ENCODE data around the gene IL17RA.
A peak's percentile ranks its signal among the peaks of the same experiment; 100 is the strongest.

Gene IL17RA

DNA sequence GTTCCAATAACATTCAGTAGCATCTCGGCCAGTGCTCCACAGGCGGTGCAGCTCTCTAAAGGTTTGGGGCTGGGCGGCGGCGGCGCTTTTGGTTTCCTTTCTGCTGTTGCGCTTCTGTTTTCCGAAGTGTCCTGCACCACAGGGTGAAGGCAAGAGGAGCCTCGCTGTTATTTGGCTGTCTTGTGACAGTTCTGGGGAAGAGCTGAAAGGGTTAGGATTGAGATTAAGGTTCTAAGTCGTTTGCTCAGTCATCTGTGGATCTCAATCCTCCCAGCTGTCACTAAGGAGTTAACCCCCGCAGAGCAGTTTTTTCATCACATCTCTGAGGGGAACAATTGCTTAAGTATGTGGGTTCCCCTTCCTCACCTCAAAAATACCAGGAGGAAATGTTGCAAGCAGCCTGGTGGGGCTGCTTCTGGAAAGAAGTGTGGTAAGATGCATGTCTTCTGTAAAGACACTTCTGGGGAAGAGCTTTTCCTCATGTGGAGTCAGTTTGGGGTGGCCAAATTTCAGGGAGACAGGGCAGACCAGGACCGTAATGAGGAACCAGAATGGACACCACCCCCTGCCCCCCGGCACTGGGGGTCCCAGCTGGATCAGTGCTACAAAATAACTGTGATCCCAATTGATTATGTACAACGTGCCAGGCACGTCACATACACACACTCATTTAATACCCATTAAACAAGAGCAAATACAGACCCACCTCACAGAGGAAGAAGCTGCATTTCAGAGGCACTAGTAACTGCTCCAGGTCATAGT lies 22.2 kb downstream of the IL17RA start:
- peak overlapping the region; percentile 85 for H3K27ac Mint-ChIP-seq
- no peaks in the 10 kb centered on the region for H3K27me3 Mint-ChIP-seq
- H3K4me3 Mint-ChIP-seq = peak overlapping the region; percentile 24
- H3K9me3 Mint-ChIP-seq = no peaks in the 10 kb centered on the region
- H3K36me3 Mint-ChIP-seq (ENCODE audit: low read depth) = peaks cover 79% of the 10 kb centered on the region
- peak; percentile 60 for DNase-seq
- H3K4me1 Mint-ChIP-seq (ENCODE audit: low read depth) = peaks cover 43% of the 10 kb centered on the region

GRCh38 chr22:17107547-17107810 lies 22.7 kb downstream of the IL17RA start:
- no peak overlapping the region for H3K27ac Mint-ChIP-seq
- no peak for DNase-seq
- peaks cover 39% of the 10 kb centered on the region for H3K4me1 Mint-ChIP-seq (ENCODE audit: low read depth)
- H3K9me3 Mint-ChIP-seq = no peaks in the 10 kb centered on the region
- H3K27me3 Mint-ChIP-seq = no peaks in the 10 kb centered on the region
- H3K36me3 Mint-ChIP-seq (ENCODE audit: low read depth) = peaks cover 74% of the 10 kb centered on the region
- no peak overlapping the region for H3K4me3 Mint-ChIP-seq

- Mint-ChIP-seq H3K27ac (no peak overlapping the region), H3K4me3 (no peak overlapping the region), H3K4me1 (ENCODE audit: low read depth) (peaks cover 35% of the 10 kb centered on the region), H3K36me3 (ENCODE audit: low read depth) (peaks cover 66% of the 10 kb centered on the region), H3K27me3 (no peaks in the 10 kb centered on the region), H3K9me3 (no peaks in the 10 kb centered on the region)
- DNase-seq = no peak
Observed at GRCh38 chr22:17108256-17109112, 23.7 kb downstream of the IL17RA start.

GRCh38 chr22:17109113-17109865 lies 24.5 kb downstream of the IL17RA start:
- Mint-ChIP-seq H3K4me1 (ENCODE audit: low read depth) (peaks cover 40% of the 10 kb centered on the region), H3K36me3 (ENCODE audit: low read depth) (peaks cover 65% of the 10 kb centered on the region)

DNA sequence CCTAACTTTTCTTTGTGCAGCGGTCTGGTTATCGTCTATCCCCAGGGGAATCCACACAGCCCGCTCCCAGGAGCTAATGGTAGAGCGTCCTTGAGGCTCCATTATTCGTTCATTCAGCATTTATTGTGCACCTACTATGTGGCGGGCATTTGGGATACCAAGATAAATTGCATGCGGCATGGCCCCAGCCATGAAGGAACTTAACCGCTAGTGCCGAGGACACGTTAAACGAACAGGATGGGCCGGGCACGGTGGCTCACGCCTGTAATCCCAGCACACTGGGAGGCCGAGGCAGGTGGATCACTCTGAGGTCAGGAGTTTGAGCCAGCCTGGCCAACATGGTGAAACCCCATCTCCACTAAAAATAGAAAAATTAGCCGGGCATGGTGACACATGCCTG lies 25.2 kb downstream of the IL17RA start:
- H3K9me3 Mint-ChIP-seq = no peaks in the 10 kb centered on the region

More at GRCh38 chr22:17109113-17109865, 24.5 kb downstream of the IL17RA start:
- H3K4me3 Mint-ChIP-seq = no peak overlapping the region
- H3K27ac Mint-ChIP-seq = no peak overlapping the region
- DNase-seq = no peak
- H3K9me3 Mint-ChIP-seq = no peaks in the 10 kb centered on the region
- H3K27me3 Mint-ChIP-seq = no peaks in the 10 kb centered on the region

DNA sequence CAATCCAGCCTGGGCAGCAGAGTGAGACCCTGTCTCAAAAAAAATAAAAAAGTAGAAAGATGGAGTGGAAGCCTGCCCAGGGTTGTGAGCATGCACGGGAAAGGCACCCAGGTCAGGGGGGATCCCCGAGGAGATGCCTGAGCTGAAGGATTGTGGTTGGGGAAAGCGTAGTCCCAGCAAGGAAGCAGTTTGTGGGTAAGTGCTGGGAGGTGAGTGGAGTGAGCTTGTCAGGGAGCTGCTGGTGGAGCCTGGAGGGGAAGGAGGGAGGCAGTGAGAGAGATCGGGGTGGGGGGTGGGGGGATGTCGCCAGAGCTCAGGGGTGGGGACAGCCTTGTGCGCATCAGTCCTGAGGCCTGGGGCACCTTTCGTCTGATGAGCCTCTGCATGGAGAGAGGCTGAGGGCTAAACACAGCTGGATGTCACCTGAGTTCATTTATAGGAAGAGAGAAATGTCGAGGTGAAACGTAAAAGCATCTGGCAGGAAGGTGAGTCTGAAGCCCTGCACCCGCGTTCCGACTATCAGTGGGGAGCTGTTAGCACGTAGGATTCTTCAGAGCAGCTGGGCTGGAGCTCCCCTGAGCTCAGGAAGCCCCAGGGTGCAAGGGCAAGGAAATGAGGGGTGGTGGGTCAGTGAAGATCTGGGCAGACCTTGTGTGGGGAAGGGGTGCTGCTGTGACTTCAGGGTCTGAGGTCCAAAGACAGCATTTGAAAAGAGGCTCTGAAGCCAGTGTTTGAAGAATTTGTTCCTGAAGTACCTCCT lies 26.2 kb downstream of the IL17RA start:
- no peak overlapping the region for H3K4me3 Mint-ChIP-seq
- no peak overlapping the region for H3K27ac Mint-ChIP-seq
- H3K9me3 Mint-ChIP-seq = no peaks in the 10 kb centered on the region

More for the DNA sequence above, 25.2 kb downstream of the IL17RA start:
- no peak for DNase-seq
- no peak overlapping the region for H3K27ac Mint-ChIP-seq
- peaks cover 59% of the 10 kb centered on the region for H3K36me3 Mint-ChIP-seq (ENCODE audit: low read depth)
- H3K4me1 Mint-ChIP-seq (ENCODE audit: low read depth) = peaks cover 41% of the 10 kb centered on the region
- no peak overlapping the region for H3K4me3 Mint-ChIP-seq
- H3K27me3 Mint-ChIP-seq = no peaks in the 10 kb centered on the region

DNA sequence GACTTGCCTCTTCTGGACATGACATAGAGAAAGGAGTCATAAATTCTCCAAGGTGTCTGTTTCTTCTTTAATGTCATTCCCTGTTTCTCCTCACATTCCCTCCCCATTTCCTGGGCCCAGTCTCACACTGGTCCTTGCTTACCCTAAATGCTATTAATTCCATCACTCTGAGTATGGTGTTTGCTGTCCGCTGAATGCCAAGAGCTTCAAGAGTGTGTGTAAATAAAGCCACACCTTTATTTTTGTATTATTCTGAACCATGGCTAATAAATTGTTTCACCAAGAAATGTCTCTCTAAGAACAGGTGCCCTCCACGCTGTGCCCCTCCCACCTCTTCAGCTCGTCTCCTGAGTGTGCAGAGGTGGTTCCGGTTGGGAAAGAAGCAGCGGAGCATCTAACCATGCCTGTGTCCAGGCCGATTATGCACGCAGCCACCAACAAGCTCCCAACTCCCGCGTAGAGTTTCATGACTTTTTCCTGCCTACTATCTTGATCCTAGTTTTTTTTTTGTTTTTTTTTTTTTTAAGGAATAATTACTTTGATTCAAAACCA lies 27.8 kb downstream of the IL17RA start:
- Mint-ChIP-seq H3K27ac (peak overlapping the region; percentile 7), H3K27me3 (no peaks in the 10 kb centered on the region), H3K4me3 (no peak overlapping the region), H3K9me3 (no peaks in the 10 kb centered on the region), H3K4me1 (ENCODE audit: low read depth) (peaks cover 42% of the 10 kb centered on the region), H3K36me3 (ENCODE audit: low read depth) (peaks cover 33% of the 10 kb centered on the region)
- DNase-seq = no peak

More for the DNA sequence above, 26.2 kb downstream of the IL17RA start:
- peaks cover 42% of the 10 kb centered on the region for H3K4me1 Mint-ChIP-seq (ENCODE audit: low read depth)
- no peaks in the 10 kb centered on the region for H3K27me3 Mint-ChIP-seq
- no peak for DNase-seq
- H3K36me3 Mint-ChIP-seq (ENCODE audit: low read depth) = peaks cover 49% of the 10 kb centered on the region

GRCh38 chr22:17113600-17113999 lies 28.8 kb downstream of the IL17RA start:
- no peak for DNase-seq
- H3K4me1 Mint-ChIP-seq (ENCODE audit: low read depth) = peaks cover 50% of the 10 kb centered on the region
- H3K27ac Mint-ChIP-seq = no peak overlapping the region
- H3K27me3 Mint-ChIP-seq = no peaks in the 10 kb centered on the region
- H3K9me3 Mint-ChIP-seq = no peaks in the 10 kb centered on the region
- H3K36me3 Mint-ChIP-seq (ENCODE audit: low read depth) = peaks cover 24% of the 10 kb centered on the region
- H3K4me3 Mint-ChIP-seq = no peak overlapping the region

- no peak overlapping the region for H3K4me3 Mint-ChIP-seq
- no peak for DNase-seq
- peaks cover 56% of the 10 kb centered on the region for H3K4me1 Mint-ChIP-seq (ENCODE audit: low read depth)
- H3K27me3 Mint-ChIP-seq = peaks cover 6% of the 10 kb centered on the region
- no peaks in the 10 kb centered on the region for H3K9me3 Mint-ChIP-seq
- peaks cover 21% of the 10 kb centered on the region for H3K36me3 Mint-ChIP-seq (ENCODE audit: low read depth)
- H3K27ac Mint-ChIP-seq = no peak overlapping the region
Observed at GRCh38 chr22:17114173-17114897, 29.5 kb downstream of the IL17RA start.

GRCh38 chr22:17114898-17115235 lies 30.1 kb downstream of the IL17RA start:
- Mint-ChIP-seq H3K9me3 (no peaks in the 10 kb centered on the region), H3K27me3 (peaks cover 11% of the 10 kb centered on the region), H3K36me3 (ENCODE audit: low read depth) (peaks cover 16% of the 10 kb centered on the region), H3K4me1 (ENCODE audit: low read depth) (peaks cover 56% of the 10 kb centered on the region), H3K4me3 (no peak overlapping the region), H3K27ac (no peak overlapping the region)
- no peak for DNase-seq

DNA sequence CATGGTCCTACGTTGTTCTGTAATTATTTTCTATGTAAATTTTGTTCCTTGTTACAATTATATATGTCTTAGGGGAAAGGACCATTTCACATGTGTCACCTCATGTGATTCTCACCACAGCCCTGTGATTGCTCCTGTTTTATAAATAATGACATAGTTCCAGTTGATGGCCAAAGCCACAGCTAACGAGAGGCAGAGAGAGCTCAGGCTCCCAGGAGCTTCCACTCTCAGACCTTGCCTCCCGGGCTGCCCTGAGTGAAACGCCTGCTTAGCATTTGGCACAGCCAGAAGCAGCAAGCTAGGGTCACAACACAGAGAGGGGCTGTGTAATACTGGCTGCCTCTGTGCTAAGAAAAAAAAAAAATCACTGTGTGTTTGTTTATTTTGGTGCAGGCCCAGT lies 30.4 kb downstream of the IL17RA start:
- no peak for DNase-seq
- peaks cover 12% of the 10 kb centered on the region for H3K36me3 Mint-ChIP-seq (ENCODE audit: low read depth)
- H3K4me3 Mint-ChIP-seq = no peak overlapping the region
- H3K27me3 Mint-ChIP-seq = peaks cover 12% of the 10 kb centered on the region
- no peak overlapping the region for H3K27ac Mint-ChIP-seq
- no peaks in the 10 kb centered on the region for H3K9me3 Mint-ChIP-seq
- H3K4me1 Mint-ChIP-seq (ENCODE audit: low read depth) = peaks cover 56% of the 10 kb centered on the region

DNA sequence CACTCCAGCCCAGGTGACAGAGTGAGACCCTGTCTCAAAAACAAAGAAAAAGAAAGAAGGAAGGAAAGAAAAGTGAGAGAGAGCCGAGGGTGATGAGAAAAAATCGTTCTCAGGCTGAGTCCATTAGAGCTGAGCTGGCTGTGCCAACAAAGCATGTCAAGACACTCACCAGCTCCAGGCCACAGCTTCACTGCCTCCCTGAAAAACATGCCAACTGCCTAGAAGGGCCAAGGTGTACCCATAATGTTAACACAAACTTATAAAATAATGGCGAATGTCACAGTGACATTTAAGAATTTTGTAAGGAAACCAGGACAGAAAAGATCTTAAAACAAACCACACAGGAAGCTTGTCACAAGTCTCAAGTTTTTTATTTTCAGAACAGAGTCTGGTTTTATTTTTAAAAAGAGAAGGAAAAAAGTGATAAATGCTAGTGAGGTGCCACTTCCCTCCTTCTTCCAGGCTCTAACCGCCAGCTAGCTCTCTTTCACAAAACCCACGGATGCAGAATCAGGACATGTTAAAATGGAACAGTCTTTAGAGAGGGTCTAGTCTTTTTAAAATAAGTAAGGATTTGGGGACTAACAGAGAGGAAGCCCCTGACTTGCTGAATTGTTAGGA lies 31.3 kb downstream of the IL17RA start:
- H3K4me1 Mint-ChIP-seq (ENCODE audit: low read depth) = peaks cover 56% of the 10 kb centered on the region
- H3K4me3 Mint-ChIP-seq = no peak overlapping the region
- peaks cover 12% of the 10 kb centered on the region for H3K27me3 Mint-ChIP-seq
- no peak for DNase-seq
- H3K27ac Mint-ChIP-seq = peak overlapping the region; percentile 45
- peaks cover 4% of the 10 kb centered on the region for H3K36me3 Mint-ChIP-seq (ENCODE audit: low read depth)
- H3K9me3 Mint-ChIP-seq = no peaks in the 10 kb centered on the region

Measured in activated T-cell treated with anti-CD3 and anti-CD28 coated beads, Interleukin-2, amount 50 U/mL, for 24 hours (primary cell).